ENCODE results near the gene BICC1. TPM values are rescaled to one million over a fixed set of nuclear protein-coding genes. Genes with fewer than 3 reads are reported as not detected.
"Not testable (repeated sequence)": the region's sequence is repeated elsewhere in the genome, so short reads cannot be mapped to it uniquely, and the experiment has no call there.

BICC1 gene
- total RNA-seq, 1 donor from 2014 or later, result 2.6 TPM

GRCh38 chr10:58829839-58830238, 317.2 kb downstream of the BICC1 start:
- DNase-seq, result no peak

DNA sequence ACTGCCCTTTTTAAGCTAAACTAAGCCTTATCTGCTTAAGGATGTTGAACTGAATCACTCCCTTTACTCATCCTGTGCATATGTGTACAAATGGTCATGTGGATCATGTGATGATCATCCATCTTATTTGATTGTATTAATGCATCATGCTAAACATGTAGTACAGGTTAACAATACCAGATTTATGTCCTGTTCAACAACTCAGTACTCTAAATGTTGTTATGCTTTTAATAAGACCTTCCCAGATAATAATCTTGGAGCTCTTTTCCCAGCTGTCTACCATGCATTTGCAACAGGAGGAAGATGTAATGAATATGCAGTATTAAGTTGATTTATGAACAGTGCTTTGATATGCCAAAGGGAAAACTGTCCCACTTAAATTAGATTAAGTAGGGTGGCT, 318.0 kb downstream of the BICC1 start:
- DNase-seq, result no peak

- no peak for DNase-seq
These were observed 321.3 kb downstream of the BICC1 start for GRCh38 chr10:58833771-58834561.

DNA sequence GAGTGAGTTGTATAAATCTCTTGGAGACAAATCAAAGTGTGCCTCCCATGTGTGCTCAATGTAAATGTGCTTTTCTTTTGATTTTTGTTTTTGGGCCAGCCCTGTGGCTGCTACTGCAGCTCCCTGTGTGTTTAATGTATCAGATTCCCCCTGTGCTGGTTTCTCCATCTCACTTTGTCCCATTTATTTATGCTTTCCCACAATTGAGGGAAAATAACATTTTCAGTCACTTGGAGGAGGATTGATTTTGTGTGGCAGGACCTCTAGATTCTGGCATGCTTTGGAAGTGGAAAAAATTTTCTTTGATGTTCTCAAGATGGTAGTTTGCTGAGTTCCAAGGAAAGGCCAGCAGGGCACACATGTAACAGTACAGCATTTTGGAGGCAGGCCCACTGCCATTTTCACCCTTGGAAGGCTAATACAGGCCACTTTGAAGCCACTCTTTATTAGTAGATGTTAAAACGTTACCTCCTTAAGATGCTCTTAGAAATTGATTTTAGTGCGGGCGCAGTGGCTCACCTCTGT, 323.6 kb downstream of the BICC1 start:
- no peak for DNase-seq

GRCh38 chr10:58836991-58837575, 324.4 kb downstream of the BICC1 start:
- DNase-seq, result no peak

DNA sequence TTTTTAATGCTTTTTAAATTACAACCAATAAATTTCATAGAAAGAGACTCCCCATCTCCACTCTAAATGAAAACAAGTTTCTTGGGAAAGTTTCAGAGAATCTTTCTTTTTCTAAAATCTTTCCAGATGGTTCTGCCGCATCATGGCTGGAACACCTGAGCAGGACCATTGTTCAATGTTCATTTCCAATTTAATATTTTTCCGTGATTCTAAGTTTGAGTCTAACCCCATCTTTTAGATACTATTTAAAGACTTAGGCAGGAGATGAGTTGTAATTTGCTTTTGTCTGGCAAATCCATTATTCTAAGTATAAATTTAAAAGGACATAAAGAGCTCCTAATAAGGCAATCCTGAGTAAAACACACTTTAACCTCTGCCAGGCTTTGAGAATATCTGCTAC, 325.2 kb downstream of the BICC1 start:
- no peak for DNase-seq

DNA sequence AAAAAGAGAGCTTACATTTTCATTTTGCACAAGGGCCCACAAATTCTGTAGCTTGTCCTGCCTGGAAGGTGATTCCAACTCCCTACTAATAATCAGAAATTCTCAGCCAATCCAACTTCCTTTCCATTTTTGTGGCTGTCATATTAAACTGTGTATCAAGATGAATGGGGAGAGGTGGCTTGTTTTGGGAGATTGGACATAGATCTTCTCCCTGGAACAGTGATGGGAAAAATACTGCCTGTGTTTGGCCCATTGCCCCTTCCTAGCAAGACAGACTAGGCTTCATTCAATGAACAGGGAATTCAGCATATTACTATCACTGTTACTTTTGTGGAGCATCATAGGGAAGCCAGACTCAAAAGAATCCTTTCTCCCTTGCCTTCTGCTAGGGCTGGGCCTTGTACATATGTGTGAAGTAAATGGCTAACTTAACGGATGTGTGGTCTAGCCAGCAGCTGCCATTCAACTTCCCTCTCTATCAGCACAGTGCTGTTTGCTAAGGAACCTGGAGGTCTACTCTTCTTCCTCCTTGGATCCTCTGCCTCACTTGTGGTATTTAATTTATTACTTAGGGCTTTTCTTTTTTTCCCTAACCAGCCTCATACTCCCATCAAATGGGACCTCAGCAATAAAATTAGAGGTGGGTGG, 326.0 kb downstream of the BICC1 start:
- DNase-seq, result no peak

DNA sequence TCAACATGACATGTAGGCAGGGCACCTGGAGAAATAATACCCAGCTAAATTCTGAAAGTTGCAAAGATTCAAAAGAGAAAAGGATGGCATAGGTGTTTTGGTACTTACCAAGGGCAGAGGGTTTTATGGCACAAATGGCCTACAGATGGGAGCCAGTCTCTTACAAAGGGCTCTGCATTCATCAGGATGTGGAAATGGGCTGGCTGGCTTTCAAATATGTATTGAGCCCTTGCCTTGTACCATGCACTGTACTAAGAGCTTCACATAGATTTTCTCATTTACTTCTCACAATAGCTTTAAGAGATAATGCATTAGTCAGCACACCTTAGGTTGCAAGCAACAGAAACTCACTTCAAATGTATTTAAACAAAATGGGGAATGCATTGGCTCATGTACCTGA, 327.1 kb downstream of the BICC1 start:
- no peak for DNase-seq

DNA sequence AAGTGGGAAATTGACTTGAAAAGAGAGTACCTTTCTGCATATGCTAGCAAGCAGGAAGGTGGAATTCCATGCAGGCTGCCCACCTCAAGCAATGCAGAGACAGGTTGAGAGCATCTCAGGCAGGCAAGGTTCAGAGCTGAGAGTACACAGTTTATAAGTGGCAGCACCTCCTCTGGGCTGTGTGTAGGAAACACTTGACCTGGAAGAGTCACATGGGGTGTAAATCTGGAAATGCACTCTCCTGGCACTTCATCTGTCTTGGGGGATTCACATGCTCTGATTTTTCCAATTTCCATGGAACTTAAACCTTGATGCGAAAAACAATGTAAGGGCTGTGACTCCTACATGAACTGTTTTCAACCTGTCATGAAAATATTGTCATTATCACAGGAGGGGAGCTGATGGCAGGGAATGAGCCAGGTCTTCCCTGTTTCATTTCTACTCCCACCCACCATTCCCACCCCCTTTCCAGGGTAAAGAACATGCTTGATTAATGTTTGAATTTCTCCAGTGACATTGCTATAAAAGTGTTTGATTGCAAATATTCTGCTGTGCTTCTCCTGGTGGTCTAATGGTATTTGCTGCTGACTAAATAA, 328.3 kb downstream of the BICC1 start:
- no peak for DNase-seq

GRCh38 chr10:58842860-58843376, 330.2 kb downstream of the BICC1 start:
- no peak for DNase-seq

GRCh38 chr10:58843760-58844159, 331.1 kb downstream of the BICC1 start:
- DNase-seq, result no peak

GRCh38 chr10:58844680-58845079, 332.0 kb downstream of the BICC1 start:
- no peak for DNase-seq

GRCh38 chr10:58846856-58847255, 334.2 kb downstream of the BICC1 start:
- DNase-seq, result no peak

- DNase-seq, result no peak
These were observed 338.9 kb downstream of the BICC1 start for GRCh38 chr10:58851606-58852005.

DNA sequence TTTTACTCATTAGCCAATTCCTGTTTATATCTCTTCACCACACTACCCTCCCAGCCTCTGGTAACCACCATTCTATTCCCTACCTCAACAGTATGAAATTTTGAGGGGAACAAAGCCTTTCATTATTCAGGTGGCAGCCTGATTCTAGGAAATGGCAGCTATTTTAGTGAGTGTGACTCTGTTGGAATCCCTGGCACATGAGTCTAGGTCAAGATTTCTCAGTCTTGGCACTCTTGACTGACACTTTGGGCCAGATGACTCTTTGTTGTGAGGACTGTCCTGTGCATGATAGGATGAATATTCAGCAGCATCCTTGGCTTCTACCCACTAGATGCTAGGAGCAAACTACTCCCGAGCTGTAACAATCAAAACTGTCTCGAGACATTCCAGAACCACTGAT, 341.0 kb downstream of the BICC1 start:
- DNase-seq, result no peak

- no peak for DNase-seq
These were observed 342.1 kb downstream of the BICC1 start for GRCh38 chr10:58854811-58855210.

GRCh38 chr10:58856508-58857240, 344.0 kb downstream of the BICC1 start:
- DNase-seq, result no peak

- DNase-seq, result no peak
These were observed 344.7 kb downstream of the BICC1 start for GRCh38 chr10:58857251-58857805.

DNA sequence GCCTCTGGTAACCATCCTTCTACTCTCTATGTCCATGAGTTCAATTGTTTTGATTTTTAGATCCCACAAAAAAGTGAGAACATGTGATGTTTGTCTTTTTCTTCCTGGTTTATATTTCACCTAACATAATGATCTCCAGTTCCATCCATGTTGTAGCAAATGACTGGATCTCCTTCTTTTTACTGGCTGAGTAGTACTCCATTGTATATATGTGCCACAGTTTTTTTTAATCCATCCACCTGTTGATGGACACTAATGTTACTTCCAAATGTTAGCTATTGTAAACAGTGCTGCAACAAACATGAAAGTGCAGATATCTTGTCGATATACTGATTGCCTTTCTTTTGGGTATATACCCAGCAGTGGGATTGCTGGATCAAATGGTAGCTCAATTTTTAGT, 345.5 kb downstream of the BICC1 start:
- not testable (repeated sequence) for DNase-seq

GRCh38 chr10:58859526-58859925, 346.9 kb downstream of the BICC1 start:
- DNase-seq, result no peak

DNA sequence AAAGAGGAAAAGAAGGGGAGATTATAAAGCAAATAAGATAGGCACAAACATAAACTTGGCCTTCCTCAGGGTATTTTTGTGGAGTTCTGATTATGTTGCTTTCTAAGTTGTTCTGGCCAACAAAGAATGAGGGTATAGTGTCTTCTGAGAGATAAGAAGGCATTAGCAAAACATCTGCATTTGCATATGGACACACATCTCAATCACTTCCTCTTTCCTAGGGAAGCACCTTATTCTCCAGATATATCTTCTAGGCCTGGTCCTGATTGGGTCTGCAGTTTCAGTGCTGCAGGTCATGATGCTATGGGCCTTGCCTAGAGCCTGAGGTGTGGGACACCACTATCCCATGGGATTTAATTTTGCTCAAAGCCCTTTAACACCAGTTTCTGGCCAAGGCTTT, 355.0 kb downstream of the BICC1 start:
- no peak for DNase-seq

Data from dermis blood vessel endothelial cell (primary cell).